ENCODE measurements around the gene NCCRP1.

The NCCRP1 gene

DNA sequence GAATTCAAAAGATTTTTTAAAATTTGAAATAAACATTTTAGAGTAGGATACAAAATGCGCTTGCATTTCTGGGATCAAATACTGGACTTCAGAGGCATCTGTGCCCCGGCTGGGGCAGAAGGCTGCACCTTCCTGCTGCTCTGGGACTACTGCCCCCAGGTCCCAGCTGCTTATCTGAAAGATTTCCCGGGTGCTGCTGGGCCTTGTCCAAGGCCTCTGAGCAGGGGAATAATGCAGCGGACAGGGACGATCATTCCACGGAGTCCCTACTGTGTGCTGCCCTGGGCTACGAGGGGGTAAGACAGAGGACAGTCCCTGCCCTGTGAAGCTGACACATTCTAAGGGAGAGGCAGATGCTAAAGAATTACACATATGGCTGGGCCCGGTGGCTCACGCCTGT, 33.1 kb upstream of the NCCRP1 start:
- no peak for DNase-seq (ENCODE audit: low read depth, low spot score)
- no peak overlapping the region for H3K27ac ChIP-seq

DNA sequence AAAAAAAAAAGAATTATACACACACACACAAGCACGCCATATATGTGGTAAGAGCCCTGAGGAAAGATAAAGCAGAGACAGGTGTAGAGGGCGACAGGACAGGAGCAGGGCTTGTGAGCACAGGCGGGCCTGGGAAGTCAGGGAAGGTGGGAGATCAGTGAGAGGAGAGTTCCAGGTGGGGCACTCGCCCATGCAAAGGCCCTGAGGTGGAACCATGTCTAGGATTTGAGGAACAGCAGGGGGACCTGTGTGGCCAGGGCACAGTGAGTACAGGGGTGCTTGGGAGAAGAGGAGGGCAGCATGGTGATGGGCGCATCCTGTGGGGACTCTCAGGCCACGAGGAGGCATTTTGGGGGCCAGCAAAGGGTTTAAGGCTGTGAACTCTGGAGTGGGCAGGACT, 32.5 kb upstream of the NCCRP1 start:
- H3K27ac ChIP-seq, result no peak overlapping the region
- no peak for DNase-seq (ENCODE audit: low read depth, low spot score)

DNA sequence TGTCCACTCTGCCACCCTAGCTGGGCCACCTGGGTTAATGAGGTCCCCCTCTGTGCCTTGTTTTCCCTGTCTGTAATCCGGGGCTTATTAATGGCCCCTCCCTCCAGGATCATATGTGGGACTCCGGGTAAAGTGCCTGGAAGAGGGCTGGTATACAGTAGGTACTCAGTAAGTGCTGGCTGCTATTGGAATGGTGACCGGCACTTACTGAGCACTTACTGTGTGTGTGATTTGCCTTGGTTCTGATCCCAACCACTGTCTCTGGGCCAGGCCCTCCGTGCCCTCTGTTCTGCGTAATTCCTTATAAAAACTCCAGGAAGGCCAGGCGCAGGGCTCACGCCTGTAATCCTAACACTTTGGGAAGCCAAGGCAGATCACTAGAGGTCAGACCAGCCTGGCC, 30.9 kb upstream of the NCCRP1 start:
- no peak overlapping the region for H3K27ac ChIP-seq
- DNase-seq (ENCODE audit: low read depth, low spot score), result no peak

DNA sequence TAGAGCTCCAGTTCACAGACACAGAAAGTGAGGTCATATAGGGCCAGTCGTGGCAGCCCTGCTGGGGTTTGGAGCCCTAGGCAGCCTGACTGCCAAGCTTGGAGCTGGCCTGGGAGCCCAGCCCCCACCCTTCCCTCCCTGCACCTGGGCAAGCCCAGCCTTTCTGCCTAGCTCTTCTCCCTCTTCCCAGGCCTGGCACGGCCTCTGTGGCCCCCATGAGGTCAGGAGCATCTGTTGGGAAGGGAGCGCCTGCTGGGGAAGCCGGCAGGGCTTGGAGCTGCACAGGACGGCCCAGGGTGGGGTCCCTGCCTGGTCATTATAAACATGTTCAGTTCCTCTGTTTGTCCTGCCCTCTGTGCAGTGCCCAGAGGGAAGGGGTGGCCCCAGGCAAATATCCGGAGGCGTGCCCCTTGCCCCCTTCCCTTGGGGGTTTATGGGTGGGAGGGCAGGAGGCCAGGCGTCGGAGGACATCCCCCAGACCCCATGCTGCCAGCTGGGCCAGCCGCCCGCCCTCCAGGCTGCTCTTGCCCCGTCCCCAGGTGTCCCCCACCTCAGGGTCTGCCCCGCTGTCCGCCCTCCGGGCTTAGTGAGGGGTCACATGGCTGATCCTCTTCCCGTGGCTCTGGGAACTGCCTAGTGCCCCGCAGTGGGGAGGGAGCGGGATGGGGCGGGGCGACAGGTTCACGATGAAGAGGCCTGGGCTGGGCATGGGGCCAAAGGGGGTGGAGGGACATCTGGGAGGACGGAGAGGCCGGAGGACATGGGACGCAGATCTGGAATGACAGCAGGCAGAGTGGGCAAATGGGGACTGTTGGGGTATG, 30.0 kb upstream of the NCCRP1 start:
- H3K27ac ChIP-seq, result peak overlapping the region; percentile 31
- no peak for DNase-seq (ENCODE audit: low read depth, low spot score)

DNA sequence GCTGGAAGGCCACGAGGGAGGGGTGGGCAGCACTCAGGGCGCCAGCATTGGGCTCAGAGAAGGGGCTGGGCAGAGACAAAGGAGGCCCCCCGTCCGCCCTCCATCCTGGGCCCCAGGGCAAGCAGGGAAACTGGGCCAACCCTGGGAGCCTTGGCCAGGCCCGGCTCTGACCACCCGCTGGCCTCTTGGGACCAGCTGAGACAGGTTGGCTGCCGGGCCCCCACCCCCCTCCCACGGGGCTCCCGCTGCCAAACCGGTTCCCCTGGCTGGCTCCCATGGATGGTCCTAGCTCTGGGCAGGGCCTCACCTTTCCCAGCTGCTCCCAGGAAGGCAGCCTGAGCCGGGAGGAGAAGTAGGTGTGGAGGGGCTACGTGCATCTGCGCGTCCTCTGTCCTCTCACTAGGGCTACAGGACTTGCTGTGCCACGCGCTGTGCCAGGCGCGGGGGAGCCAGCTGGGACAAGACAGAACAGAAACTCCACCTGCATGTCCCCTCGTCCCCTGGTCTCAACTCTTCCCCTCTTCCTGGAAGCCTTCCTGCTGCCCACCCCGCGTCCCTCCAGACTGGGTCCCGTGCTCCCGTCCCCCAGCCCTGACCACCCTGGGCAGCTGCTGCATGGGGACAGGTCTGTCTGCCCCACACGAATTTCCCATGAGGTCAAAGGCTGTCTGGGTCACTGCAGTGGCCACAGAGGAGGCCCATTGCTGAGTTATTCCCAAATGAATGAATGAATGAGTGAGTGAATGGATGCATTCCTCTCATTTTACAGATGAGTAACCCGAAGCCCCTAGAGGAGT, 29.1 kb upstream of the NCCRP1 start:
- peak overlapping the region; percentile 31 for H3K27ac ChIP-seq
- no peak for DNase-seq (ENCODE audit: low read depth, low spot score)

DNA sequence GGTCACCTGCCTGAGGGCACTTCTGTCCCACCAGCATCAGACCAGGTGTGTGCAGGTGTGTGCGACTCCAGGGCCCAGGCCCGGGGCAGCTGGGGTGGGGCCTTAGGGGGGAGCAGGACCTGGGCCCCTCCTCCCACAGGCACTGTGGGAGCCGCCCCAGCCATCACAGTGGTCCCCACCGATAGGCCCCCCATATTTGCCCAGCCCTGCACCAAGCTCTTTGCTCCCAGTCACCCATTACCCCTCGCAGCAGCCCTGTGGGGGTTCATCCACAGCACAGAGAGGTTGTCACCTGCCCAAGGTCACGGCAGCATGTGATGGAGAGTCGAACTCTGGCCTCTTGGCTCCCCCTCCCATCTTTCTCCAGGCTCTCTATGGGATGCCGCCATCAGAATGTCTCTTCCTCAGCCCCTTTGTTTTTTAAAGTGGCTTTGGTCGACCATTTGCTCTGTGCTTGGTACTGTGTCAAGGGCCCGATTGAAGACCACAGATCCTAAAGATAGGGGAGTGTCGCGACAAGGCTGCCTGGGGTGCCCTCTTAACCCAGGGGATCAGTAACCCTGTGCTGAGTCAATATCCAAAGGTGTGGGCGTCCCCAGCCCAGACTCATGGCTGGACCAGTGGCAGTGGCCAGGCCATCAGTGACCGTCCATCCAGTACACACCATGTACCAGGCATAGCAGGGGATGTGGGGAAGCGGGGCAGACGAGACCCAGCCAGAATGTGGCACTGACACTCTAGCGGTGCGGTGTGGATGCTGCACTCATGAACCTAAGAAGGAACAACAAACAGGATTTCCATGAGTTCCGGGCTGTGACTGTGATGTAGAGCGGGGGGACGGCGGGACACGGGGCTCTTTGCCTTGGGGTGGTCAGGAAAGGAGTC, 28.3 kb upstream of the NCCRP1 start:
- DNase-seq (ENCODE audit: low read depth, low spot score), result no peak
- no peak overlapping the region for H3K27ac ChIP-seq

DNA sequence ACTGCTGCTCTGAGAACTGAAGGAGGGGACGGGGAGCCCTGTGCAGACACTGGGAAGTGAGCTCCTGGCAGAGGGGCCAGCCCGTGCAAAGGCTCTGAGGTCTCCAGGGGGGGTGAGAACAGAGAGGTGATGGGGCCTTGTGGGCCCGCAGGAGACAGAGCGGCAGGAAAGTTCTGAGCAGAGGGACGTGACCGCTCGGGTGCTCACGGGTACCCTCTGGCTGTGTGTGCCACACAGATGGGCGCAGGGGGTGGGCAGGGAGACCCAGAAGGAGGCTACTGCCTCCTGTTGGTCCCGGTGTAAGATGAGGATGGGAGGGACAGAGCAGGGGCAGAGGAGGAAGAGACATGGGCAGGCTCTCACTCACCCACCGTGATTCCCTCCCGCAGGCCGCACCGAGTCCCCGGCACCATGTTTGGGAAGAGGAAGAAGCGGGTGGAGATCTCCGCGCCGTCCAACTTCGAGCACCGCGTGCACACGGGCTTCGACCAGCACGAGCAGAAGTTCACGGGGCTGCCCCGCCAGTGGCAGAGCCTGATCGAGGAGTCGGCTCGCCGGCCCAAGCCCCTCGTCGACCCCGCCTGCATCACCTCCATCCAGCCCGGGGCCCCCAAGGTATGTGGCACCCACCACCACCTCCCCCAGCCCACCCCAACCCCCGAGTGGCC, 27.5 kb upstream of the NCCRP1 start:
- DNase-seq (ENCODE audit: low read depth, low spot score), result no peak
- H3K27ac ChIP-seq, result no peak overlapping the region

DNA sequence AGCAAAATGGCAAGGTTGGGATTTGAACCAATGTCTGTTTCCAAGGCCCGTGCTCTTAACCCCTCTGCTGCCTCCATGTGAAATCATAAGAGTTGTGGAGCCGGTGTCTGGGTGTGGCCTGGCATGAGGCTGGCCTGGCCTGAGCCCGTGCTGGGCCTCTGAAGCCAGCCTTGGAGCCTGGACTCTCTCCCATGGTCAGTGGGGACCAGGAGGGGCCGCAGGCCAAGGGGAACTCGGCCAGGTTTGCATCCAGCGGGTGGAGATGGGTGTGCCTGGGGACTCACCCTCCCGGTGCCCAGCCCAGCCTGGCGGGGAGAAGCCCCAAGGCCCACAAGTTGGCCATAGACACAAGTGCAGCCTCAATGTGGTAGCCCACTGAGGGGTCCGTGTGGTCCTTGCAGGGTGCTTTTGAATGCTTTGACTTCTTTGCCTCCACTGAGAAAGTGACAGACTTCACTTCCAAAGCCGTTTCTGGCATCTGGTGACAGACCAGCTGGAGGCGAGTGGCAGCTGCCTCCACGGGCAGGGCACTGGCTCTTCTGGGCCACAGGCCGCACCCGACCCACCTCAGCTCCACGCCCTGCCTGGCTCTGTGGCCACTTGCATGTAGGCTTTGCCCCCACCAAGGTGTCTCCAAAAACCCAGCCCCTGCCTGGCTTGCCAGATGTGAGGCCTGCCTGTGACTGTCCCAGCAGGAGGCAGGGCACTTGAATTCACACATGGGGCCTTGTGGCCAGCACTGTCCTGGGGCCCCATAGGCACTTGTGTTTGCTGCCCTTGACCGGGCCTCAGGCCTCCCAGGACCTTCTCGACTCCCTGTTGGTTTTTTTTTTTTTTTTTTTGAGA, 26.2 kb upstream of the NCCRP1 start:
- no peak for DNase-seq (ENCODE audit: low read depth, low spot score)
- H3K27ac ChIP-seq, result no peak overlapping the region

DNA sequence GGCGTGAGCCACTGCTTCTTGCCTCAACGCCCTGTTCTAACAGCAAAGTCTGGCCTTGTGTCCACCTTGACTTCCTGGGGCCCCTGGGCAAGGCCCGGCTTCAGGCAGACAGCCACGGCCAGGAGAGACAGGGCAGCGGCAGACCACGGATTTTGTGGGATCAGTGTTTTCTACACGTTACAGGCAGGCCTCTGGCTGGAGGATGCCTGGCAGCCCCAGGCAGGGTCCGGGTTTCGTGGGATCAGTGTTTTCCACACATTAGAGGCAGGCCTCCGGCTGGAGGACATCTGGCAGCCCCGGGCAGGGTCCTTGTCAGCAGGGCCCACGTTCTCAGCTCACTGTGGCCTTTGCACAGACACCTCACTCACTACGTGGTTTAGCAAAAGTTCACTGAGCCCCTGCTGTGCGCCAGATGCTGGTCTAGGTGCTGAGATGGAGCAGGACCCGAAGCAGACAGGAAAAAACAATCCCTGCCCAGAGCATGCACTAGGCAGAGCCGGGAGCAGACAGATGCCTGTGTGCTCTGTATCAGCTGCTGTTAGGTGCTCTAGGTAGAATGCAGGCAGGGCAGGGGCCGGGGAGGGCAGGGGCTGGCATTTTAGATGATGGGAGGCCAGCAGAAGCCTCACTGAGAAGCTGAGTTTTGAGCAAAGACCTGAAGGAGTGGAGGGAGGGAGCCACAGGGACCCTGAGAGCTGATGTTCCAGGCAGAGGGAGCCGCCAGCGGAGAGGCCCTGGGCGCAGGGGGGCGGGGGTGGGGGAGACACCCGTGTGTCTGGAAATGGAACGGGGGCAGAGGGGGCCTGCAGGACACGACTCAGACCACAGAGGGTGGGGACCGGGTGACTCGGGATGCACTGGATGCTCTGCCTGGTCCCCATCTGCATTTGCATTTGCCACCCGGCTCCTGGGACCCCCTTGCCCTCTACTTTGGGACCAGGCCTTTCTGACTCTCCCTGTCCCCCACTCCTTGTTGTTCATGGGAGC, 25.0 kb upstream of the NCCRP1 start:
- no peak for DNase-seq (ENCODE audit: low read depth, low spot score)
- H3K27ac ChIP-seq, result no peak overlapping the region

DNA sequence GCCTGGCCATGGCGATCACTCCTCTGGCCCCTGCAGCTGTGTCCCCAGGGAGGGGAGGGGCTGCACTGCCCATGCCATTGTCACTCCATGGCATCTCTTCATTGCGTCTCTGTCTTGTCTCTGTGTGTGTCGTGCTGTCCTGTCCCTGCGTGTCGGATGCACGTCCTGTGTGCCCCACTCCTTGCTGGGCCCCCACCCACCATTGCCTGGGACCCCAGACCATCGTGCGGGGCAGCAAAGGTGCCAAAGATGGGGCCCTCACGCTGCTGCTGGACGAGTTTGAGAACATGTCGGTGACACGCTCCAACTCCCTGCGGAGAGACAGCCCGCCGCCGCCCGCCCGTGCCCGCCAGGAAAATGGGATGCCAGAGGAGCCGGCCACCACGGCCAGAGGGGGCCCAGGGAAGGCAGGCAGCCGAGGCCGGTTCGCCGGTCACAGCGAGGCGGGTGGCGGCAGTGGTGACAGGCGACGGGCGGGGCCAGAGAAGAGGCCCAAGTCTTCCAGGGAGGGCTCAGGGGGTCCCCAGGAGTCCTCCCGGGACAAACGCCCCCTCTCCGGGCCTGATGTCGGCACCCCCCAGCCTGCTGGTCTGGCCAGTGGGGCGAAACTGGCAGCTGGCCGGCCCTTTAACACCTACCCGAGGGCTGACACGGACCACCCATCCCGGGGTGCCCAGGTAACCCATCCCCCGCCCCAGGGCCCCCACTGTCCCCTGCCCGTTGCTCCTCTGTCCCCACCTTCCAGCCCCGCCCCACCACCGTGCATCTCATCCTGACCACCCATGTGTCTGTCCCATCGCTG, 23.9 kb upstream of the NCCRP1 start:
- H3K27ac ChIP-seq, result no peak overlapping the region
- no peak for DNase-seq (ENCODE audit: low read depth, low spot score)

DNA sequence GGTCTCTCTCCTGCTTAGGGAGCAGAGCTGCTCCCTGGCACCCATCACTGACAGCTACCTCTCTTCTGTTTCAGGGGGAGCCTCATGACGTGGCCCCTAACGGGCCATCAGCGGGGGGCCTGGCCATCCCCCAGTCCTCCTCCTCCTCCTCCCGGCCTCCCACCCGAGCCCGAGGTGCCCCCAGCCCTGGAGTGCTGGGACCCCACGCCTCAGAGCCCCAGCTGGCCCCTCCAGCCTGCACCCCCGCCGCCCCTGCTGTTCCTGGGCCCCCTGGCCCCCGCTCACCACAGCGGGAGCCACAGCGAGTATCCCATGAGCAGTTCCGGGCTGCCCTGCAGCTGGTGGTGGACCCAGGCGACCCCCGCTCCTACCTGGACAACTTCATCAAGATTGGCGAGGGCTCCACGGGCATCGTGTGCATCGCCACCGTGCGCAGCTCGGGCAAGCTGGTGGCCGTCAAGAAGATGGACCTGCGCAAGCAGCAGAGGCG, 23.2 kb upstream of the NCCRP1 start:
- H3K27ac ChIP-seq, result no peak overlapping the region
- no peak for DNase-seq (ENCODE audit: low read depth, low spot score)

DNA sequence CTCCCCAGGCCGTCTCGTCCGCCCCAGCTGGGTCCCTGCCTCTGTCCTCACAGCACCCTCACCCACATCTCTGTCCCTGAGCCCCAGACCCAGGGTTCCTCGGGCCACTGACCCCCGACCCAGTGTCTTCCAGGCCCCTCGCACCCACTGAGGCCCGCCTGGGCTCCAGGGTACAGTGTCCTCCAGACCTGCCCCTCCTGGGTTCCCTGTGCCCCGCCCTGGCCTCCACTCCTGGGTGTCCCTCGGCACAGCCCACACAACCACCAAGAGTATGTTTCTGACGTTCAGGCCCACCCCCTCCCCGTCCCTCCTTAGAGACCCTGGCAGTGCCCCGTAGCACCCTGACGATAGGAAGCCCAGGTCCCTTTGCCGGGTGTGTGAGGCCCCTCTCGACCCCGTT, 22.6 kb upstream of the NCCRP1 start:
- DNase-seq (ENCODE audit: low read depth, low spot score), result no peak
- no peak overlapping the region for H3K27ac ChIP-seq

DNA sequence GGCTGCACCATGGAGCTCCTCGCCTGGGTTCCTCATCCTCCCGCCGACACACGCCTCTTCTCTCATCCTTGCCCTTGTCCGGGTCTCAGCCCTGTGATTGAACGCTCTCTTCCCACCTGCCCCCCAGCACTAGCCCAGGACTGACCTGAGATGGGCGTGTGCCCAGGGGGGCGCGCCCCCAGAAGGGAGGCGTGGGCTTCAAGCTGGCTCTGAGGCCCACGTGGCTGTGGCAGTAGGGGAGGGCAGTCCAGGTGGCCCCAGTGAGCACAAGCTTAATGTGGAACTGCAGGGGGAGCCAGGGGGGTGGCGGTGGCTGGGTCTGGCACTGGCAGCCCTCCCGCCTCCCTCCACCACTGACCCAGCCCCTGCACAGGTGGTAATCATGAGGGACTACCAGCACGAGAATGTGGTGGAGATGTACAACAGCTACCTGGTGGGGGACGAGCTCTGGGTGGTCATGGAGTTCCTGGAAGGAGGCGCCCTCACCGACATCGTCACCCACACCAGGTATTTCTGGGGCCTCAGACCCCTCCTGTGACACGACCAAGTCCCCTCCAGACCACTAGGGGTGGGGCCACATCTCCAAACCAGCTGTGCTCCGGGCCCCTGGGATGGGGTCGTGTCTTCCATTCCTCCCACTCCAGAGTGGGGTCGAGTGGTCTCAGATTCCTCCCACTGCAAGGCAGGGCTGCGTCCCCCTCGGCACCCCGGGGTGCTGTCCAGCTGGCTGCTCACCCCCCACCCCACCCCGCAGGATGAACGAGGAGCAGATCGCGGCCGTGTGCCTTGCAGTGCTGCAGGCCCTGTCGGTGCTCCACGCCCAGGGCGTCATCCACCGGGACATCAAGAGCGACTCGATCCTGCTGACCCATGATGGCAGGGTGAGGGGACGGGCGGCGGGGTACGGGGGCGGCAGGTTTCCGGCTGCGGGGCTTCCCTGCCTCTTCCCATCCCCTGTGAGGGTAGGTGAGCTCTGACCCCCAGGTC, 21.9 kb upstream of the NCCRP1 start:
- DNase-seq (ENCODE audit: low read depth, low spot score), result no peak
- no peak overlapping the region for H3K27ac ChIP-seq

DNA sequence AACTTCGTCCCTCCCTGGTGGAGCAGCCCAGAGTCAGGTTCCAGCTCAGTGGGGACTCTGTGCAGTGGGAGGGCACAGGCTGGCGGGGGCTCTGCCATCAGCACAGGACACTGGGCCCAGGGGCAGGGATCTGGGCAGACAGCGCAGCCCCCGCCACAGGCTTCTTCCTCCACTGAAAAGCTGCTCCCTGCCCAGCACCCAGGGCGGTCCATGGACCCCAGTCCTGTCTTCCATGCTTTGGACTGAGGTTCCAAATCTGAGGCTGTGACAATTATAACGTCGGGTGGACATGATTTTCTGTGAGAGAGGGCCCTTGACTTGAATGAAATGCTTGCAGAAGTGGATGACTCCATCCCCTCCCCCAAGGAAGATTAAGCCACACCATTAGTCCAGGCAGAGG, 21.2 kb upstream of the NCCRP1 start:
- no peak overlapping the region for H3K27ac ChIP-seq
- DNase-seq (ENCODE audit: low read depth, low spot score), result no peak

DNA sequence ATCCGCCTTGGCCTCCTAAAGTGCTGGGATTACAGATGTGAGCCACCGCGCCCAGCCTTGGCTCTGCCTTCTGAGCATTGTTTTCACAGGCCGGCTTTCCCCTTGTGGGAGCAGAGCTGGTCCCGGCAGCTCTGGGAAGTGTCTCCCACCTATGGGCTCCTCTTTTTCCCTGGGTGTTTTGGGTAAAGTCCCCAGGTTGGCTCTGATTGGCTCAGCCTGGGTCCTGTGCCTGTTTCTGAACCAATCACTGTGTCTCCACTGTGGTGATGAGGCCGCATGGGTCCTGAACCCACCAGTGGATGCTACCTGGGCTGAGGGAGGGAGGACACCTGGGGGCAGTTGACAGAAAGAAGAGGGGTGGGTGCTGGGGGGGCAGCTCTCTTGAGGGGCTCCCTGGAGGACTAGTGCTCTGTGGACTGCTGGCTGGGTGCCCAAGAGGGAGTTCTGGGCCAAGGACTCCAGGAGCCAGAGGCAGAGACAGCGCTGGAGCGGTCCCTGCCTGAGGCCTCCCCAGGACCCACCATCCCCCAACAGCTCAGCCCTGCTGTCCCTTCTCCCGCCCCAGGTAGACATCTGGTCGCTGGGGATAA, 19.6 kb upstream of the NCCRP1 start:
- no peak for DNase-seq (ENCODE audit: low read depth, low spot score)
- H3K27ac ChIP-seq, result no peak overlapping the region

DNA sequence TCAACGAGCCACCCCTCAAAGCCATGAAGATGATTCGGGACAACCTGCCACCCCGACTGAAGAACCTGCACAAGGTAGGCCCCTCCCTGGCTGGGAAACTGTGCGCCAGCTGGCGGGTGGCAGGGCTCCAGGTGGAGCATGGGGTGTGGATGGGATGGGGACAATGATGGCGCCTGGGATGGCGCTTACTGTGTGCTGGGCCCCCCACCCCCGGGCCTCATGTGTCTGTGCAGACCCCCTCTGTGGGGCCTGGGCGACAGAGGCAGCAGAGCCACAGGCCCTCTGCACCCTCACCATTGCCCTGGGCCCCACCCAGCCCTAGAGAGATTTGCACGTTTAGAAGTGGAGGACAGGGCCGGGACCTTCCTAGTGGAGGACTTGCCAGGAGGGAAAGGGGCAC, 19.0 kb upstream of the NCCRP1 start:
- no peak for DNase-seq (ENCODE audit: low read depth, low spot score)
- no peak overlapping the region for H3K27ac ChIP-seq
